GM12865 (cell line): ENCODE results near the gene CTNND2.

Experiments used
- DNase-seq: peaks from one replicate; pipeline ENCODE4 v3.0.0; 2010; ENCODE audit warnings: low read depth
- H3K4me3 ChIP-seq: 2 replicates; pipeline ENCODE4 v1.5.1; 2011; ENCODE audit warnings: mild to moderate bottlenecking, low read depth, low read length, control low read depth
- TF ChIP-seq, protein P1 (sequence below): IDR thresholded peaks from 2 replicates; pipeline ENCODE4 v1.5.1; 2011; ENCODE audit warnings: low read length, control low read depth, low read depth, inconsistent platforms; ENCODE audit not compliant: insufficient read depth; ENCODE audit errors: missing control alignments

The CTNND2 gene

GRCh38 chr5:11679676-11680075, 224.6 kb downstream of the CTNND2 start:
- no peak for DNase-seq
- TF ChIP-seq, protein P1, sequence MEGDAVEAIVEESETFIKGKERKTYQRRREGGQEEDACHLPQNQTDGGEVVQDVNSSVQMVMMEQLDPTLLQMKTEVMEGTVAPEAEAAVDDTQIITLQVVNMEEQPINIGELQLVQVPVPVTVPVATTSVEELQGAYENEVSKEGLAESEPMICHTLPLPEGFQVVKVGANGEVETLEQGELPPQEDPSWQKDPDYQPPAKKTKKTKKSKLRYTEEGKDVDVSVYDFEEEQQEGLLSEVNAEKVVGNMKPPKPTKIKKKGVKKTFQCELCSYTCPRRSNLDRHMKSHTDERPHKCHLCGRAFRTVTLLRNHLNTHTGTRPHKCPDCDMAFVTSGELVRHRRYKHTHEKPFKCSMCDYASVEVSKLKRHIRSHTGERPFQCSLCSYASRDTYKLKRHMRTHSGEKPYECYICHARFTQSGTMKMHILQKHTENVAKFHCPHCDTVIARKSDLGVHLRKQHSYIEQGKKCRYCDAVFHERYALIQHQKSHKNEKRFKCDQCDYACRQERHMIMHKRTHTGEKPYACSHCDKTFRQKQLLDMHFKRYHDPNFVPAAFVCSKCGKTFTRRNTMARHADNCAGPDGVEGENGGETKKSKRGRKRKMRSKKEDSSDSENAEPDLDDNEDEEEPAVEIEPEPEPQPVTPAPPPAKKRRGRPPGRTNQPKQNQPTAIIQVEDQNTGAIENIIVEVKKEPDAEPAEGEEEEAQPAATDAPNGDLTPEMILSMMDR, result no peak
- no peak overlapping the region for H3K4me3 ChIP-seq

GRCh38 chr5:11675184-11675583, 229.1 kb downstream of the CTNND2 start:
- no peak overlapping the region for H3K4me3 ChIP-seq
- no peak for DNase-seq
- TF ChIP-seq, protein P1, result no peak

- H3K4me3 ChIP-seq, result no peak overlapping the region
- TF ChIP-seq, protein P1, result no peak
- DNase-seq, result no peak
Observed at GRCh38 chr5:11672385-11673085, 231.7 kb downstream of the CTNND2 start.

DNA sequence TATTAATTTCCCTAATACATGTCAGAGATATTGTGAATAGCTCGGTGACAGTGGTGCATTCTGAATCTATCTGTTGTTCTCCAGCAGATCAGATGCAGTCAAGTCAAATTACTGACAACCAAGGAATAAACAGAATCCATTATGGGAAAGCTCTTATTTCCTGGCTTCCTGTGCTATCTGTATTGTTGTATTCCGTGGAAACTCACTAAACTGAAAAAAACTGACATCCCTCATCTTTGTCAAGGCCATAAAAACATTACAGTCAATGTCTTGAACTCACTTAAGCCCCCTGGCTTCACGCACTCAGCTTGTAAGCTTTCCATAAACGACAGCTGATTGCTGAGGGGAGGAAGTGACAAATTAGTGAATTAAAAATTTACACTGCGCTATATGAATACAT, 245.9 kb downstream of the CTNND2 start:
- H3K4me3 ChIP-seq, result no peak overlapping the region
- TF ChIP-seq, protein P1, result no peak
- no peak for DNase-seq

DNA sequence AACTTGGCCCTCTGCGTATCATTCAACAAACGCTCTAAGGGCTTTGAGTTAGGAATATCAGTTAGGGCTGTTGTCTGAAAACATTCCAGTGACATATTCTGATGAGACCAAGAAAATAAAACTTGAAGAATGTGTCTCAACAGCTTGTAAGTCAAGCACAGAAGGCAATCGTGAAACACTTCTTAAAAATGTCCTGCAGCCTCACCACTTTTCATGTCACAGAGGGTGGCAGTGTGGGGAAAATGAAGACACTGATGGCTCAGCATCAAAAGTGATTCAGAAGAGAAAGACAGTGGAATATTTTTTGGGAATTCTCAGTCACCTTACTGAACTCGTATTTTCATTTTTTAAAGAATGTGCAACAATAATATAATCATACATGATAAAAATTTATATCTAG, 247.3 kb downstream of the CTNND2 start:
- no peak for DNase-seq
- TF ChIP-seq, protein P1, result no peak
- no peak overlapping the region for H3K4me3 ChIP-seq

- TF ChIP-seq, protein P1, result no peak
- H3K4me3 ChIP-seq, result no peak overlapping the region
- no peak for DNase-seq
Observed at GRCh38 chr5:11655681-11656080, 248.6 kb downstream of the CTNND2 start.

DNA sequence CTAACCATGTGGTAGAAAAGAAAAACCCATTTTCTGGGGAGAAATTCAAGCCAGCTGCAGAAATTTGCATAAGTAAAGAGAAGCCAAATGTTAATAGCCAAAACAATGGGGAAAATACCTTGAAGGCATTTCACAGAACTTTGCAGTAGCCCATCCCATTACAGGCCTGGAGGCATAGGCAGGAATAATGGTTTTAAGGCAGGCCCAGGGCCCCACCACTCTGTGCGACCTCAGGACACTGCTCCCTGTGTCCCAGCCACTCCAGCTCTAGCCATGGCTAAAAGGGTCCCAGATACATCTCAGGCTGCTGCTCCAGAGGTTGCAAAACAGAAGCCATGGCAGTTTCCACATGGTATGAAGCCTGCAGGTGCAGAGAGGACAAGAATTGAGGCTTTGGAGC, 253.3 kb downstream of the CTNND2 start:
- no peak overlapping the region for H3K4me3 ChIP-seq
- DNase-seq, result no peak
- TF ChIP-seq, protein P1, result no peak
